ENCODE measurements around the gene DNAJB11. TPM values are rescaled to one million over a fixed set of nuclear protein-coding genes. Genes with fewer than 3 reads are reported as not detected.

The DNAJB11 gene
- total RNA-seq, 1 experiment from 2014 or later, result 103 TPM

DNA sequence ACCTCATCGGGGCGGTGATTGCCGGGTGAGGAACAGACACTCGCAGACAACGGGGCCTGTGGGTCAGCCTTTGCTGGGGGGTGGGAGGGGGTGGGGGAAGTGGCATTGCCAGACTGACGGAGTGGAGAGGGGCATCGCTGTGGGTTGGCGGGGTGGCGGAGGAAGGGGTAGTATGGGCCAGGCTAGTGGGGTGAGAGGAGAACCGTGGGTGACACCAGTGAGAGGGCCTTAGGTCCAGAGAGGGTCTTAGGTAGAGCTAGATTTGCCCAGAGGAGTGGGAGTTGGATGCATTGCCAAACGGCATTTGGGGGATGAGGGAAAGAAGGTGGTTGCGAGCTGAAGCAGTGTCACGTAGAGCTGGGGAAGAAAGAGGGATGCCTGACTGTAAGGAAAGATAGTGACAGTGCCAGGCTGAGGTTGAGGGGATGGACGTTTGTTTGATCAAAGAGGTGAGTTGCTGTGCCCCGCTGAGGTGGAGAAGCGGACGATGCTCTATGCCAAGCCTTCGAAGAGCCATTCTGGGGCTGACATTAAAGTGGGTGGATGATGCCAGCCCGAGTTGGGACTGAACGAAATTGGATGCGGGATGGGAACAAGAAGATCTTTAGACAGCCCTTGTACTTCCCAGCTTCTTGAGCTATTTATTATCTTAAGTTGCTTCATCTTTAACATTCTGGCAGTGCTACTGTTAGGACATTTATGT lies 572 bp downstream of the DNAJB11 start:
- intact Hi-C loops (cut with micrococcal nuclease; ENCODE audit: unreplicated experiment), result no loop called here
- H3K27ac ChIP-seq (ENCODE audit: low read depth, low read length, poor library complexity, severe bottlenecking), result peak overlapping the region; percentile 95
- BruUV-seq (replicated peaks), result TSS peak; percentile 36
- H3K36me3 ChIP-seq (ENCODE audit: insufficient read depth, low read length, poor library complexity, severe bottlenecking), result peaks cover 41% of the 10 kb centered on the region
- DNase-seq (ENCODE audit: low spot score), result no peak
- peak overlapping the region; percentile 96 for H3K4me3 ChIP-seq (ENCODE audit: low read depth, low read length, poor library complexity, severe bottlenecking)
- no peak for TF ChIP-seq CTCF (conservative IDR thresholded peaks at IDR 0.05; ENCODE audit: low read depth, low read length)
- TF ChIP-seq EZH2 (IDR thresholded peaks at IDR 0.05; ENCODE audit: borderline replicate concordance, low read depth, low read length, poor library complexity, severe bottlenecking), result no peak
- no peaks in the 10 kb centered on the region for H3K27me3 ChIP-seq (replicated peaks; ENCODE audit: insufficient read depth, low read depth, low read length, poor library complexity)
- CTCF ChIA-PET, result interaction anchor here (0.7 to 1.7 kb wide), 3 partner anchors 43 to 1108 kb away, joined by 4 to 7 read pairs (median 6); no protein-coding TSS in a partner anchor
- H3K4me1 ChIP-seq (ENCODE audit: insufficient read depth, low read length, poor library complexity, severe bottlenecking), result peaks cover 17% of the 10 kb centered on the region
- POLR2A ChIA-PET (ENCODE audit: low non-redundant PET), result no interaction called here
- H3K9me3 ChIP-seq (ENCODE audit: low read depth, low read length, poor library complexity, severe bottlenecking), result no peaks in the 10 kb centered on the region

- POLR2A ChIA-PET (ENCODE audit: low non-redundant PET), result no interaction called here
- Histone ChIP-seq H3K9me3 (ENCODE audit: low read depth, low read length, poor library complexity, severe bottlenecking) (no peaks in the 10 kb centered on the region), H3K27me3 (replicated peaks; ENCODE audit: insufficient read depth, low read depth, low read length, poor library complexity) (no peaks in the 10 kb centered on the region), H3K4me1 (ENCODE audit: insufficient read depth, low read length, poor library complexity, severe bottlenecking) (peaks cover 17% of the 10 kb centered on the region), H3K36me3 (ENCODE audit: insufficient read depth, low read length, poor library complexity, severe bottlenecking) (peaks cover 46% of the 10 kb centered on the region), H3K27ac (ENCODE audit: low read depth, low read length, poor library complexity, severe bottlenecking) (no peak overlapping the region), H3K4me3 (ENCODE audit: low read depth, low read length, poor library complexity, severe bottlenecking) (peak overlapping the region; percentile 96)
- CTCF ChIA-PET, result no interaction called here
- intact Hi-C loops (cut with micrococcal nuclease; ENCODE audit: unreplicated experiment), result no loop called here
- BruUV-seq (replicated peaks), result no TSS peak
- TF ChIP-seq EZH2 (IDR thresholded peaks at IDR 0.05; ENCODE audit: borderline replicate concordance, low read depth, low read length, poor library complexity, severe bottlenecking), result no peak
- no peak for TF ChIP-seq CTCF (conservative IDR thresholded peaks at IDR 0.05; ENCODE audit: low read depth, low read length)
- DNase-seq (ENCODE audit: low spot score), result no peak
These were observed 1.1 kb downstream of the DNAJB11 start for GRCh38 chr3:186571644-186572013.

GRCh38 chr3:186577521-186577920 lies 7.0 kb downstream of the DNAJB11 start:
- no peak for TF ChIP-seq EZH2 (IDR thresholded peaks at IDR 0.05; ENCODE audit: borderline replicate concordance, low read depth, low read length, poor library complexity, severe bottlenecking)
- no peak for TF ChIP-seq CTCF (conservative IDR thresholded peaks at IDR 0.05; ENCODE audit: low read depth, low read length)
- Histone ChIP-seq H3K27me3 (replicated peaks; ENCODE audit: insufficient read depth, low read depth, low read length, poor library complexity) (no peaks in the 10 kb centered on the region), H3K36me3 (ENCODE audit: insufficient read depth, low read length, poor library complexity, severe bottlenecking) (peaks cover 95% of the 10 kb centered on the region), H3K4me3 (ENCODE audit: low read depth, low read length, poor library complexity, severe bottlenecking) (no peak overlapping the region), H3K4me1 (ENCODE audit: insufficient read depth, low read length, poor library complexity, severe bottlenecking) (no peaks in the 10 kb centered on the region), H3K9me3 (ENCODE audit: low read depth, low read length, poor library complexity, severe bottlenecking) (no peaks in the 10 kb centered on the region), H3K27ac (ENCODE audit: low read depth, low read length, poor library complexity, severe bottlenecking) (peak overlapping the region; percentile 21)
- ChIA-PET POLR2A (ENCODE audit: low non-redundant PET) (no interaction called here), CTCF (no interaction called here)
- BruUV-seq (replicated peaks), result no TSS peak
- DNase-seq (ENCODE audit: low spot score), result no peak
- intact Hi-C loops (cut with micrococcal nuclease; ENCODE audit: unreplicated experiment), result no loop called here
